Right lobe of liver (tissue), 6 donors: ENCODE data around the gene ASB15. TPM values are rescaled to one million over a fixed set of nuclear protein-coding genes. Genes with fewer than 3 reads are reported as not detected.

Experiments used
- ATAC-seq, 4 donors: fragments of 200-7000 bp; cut with Tn5 transposase; one replicate each; pipeline ENCODE4 v1.9.1; 2020; ENCODE audit warnings: mild to moderate bottlenecking in 4 of 4, moderate library complexity in 4 of 4
- DNase-seq, 3 donors: peaks; one replicate each; pipeline ENCODE4 v3.0.0-alpha.2; 2020
- H3K27ac ChIP-seq, 3 donors: fragments of 200-600 bp; one replicate each; pipeline ENCODE4 v1.8.0; 2022
- H3K27me3 ChIP-seq, 2 donors: fragments of 200-600 bp; one replicate each; pipeline ENCODE4 v1.8.0; 2022
- H3K36me3 ChIP-seq, 4 donors: fragments of 200-600 bp; sonication (generic) in 1 of 4; one replicate each; pipeline versions ENCODE4 v1.5.1 to v1.8.0; 2017 to 2022; ENCODE audit warnings: control low read depth in 1 of 4
- H3K4me1 ChIP-seq, 4 donors: fragments of 200-600 bp; sonication (generic) in 1 of 4; one replicate each; pipeline versions ENCODE4 v1.5.1 to v1.8.0; 2017 to 2022; ENCODE audit warnings: control low read depth in 1 of 4
- H3K4me3 ChIP-seq, 3 donors: fragments of 200-600 bp; one replicate each; pipeline ENCODE4 v1.8.0; 2022
- H3K9me3 ChIP-seq, 4 donors: fragments of 200-600 bp; sonication (generic) in 1 of 4; one replicate each; pipeline versions ENCODE4 v1.5.1 to v1.8.0; 2017 to 2022; ENCODE audit warnings: control low read depth in 1 of 4
- POLR2A ChIP-seq: fragments of 450-650 bp; IDR thresholded peaks from one replicate; pipeline ENCODE4 v1.6.1; 2017; ENCODE audit warnings: antibody characterized with exemption, mild to moderate bottlenecking
- WGBS: methylation state at CpG from one replicate; pipeline ENCODE4 v1.1.6; 2018; ENCODE audit warnings: low coverage, low lambda C conversion rate; ENCODE audit not compliant: insufficient coverage; ENCODE audit errors: missing lambda C conversion rate; 5-methylcytosine and 5-hydroxymethylcytosine counted together
- intact Hi-C, 2 donors: fragments of 100-400 bp; cut with DNase I; formaldehyde crosslinking; loops; one replicate each; pipeline versions ENCODE4 v1.11.2 to v1.14.1; 2022
- total RNA-seq, 6 experiments: library from RNA; depleted of rRNA in 2 of 6; stranded (reverse); fragments of >200 nt in 2 of 6; fragmentation: NEBNext Ultra II Directional in 3 of 6; extraction: Animal tissue kit (Norgen Biotek cat#: 25700) in 3 of 6; gene quantifications; one replicate each; pipeline versions ENCODE4 v1.1.0 to v1.2.4, GENCODE V29; 2016 to 2023
- TF ChIP-seq, protein P1 (sequence below), 4 donors: fragments of 200-600 bp in 3 of 4; fragments of 450-650 bp in 1 of 4; IDR thresholded peaks; one replicate each; pipeline versions ENCODE4 v1.5.1 to v1.8.0; 2016 to 2022; ENCODE audit warnings: antibody characterized with exemption in 4 of 4, mild to moderate bottlenecking in 2 of 4
- donor health status: DM: no; HTN: yes; CAD: no.
- donor health status: DM: no; HTN: no; CAD: no.
- donor health status: DM: no; HTN: no; CAD: no.
- donor health status: DM: no; HTN: yes; CAD: no.
- donor health status: DM: no; HTN: yes; CAD: no.

Gene ASB15
- total RNA-seq, 6 experiments from 2014 or later = not detected

DNA sequence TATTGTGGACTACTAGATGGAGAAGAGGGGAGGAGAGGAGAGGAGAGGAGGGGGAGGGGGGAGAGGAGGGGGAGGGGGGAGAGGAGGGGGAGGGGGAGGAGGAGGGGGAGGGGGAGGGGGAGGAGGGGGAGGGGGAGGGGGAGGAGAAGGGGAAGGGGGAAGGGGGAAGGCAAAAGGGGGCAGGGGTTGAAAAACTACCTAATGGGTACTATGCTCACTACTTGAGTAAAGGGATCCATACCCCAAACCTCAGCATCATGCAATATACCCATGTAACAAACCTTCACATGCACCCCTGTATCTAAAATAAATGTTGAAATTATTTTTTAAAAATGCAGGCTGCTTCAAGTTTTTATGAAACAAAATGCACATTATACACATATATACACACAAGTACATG, 39.0 kb downstream of the ASB15 start:
- Histone ChIP-seq H3K27ac (no peak overlapping the region), H3K27me3 (no peaks in the 10 kb centered on the region), H3K4me3 (no peak overlapping the region), H3K9me3 (no peaks in the 10 kb centered on the region), H3K4me1 (peaks cover 0 to 25% (median 7%) of the 10 kb centered on the region in 4 donors), H3K36me3 (no peaks in the 10 kb centered on the region)
- TF ChIP-seq, protein P1, sequence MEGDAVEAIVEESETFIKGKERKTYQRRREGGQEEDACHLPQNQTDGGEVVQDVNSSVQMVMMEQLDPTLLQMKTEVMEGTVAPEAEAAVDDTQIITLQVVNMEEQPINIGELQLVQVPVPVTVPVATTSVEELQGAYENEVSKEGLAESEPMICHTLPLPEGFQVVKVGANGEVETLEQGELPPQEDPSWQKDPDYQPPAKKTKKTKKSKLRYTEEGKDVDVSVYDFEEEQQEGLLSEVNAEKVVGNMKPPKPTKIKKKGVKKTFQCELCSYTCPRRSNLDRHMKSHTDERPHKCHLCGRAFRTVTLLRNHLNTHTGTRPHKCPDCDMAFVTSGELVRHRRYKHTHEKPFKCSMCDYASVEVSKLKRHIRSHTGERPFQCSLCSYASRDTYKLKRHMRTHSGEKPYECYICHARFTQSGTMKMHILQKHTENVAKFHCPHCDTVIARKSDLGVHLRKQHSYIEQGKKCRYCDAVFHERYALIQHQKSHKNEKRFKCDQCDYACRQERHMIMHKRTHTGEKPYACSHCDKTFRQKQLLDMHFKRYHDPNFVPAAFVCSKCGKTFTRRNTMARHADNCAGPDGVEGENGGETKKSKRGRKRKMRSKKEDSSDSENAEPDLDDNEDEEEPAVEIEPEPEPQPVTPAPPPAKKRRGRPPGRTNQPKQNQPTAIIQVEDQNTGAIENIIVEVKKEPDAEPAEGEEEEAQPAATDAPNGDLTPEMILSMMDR (IDR thresholded peaks at IDR 0.05) = no peak
- TF ChIP-seq POLR2A = no peak
- DNase-seq (no peak), ATAC-seq (no peak)
- intact Hi-C loops = no loop called here

DNA sequence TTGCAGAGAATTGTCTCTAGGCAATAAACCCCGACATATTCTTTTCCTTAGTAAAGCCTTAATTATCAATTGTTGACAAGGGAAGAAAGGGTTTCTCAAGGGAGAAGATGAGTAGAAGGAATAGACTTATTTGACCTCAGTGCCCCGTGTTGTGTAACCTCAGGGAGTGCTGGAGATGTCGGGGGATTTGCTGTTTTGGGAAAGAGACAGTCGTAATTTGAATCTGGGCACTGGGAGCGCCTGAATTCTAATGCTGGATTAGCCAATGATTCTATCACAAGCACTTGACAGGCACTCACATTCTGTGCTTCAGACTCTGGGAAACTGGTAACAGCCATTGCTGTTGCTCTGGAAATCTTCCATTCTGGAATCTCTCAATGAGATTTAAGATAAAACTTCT, 40.3 kb downstream of the ASB15 start:
- H3K4me1 ChIP-seq = peaks cover 0 to 25% (median 7%) of the 10 kb centered on the region in 4 donors
- ATAC-seq (no peak), DNase-seq (no peak)
- no peak overlapping the region for H3K27ac ChIP-seq
- H3K27me3 ChIP-seq = no peaks in the 10 kb centered on the region
- intact Hi-C loops = no loop called here
- WGBS = 77% methylated on average over 4 of the region's 5 CpGs
- TF ChIP-seq POLR2A = no peak
- TF ChIP-seq, protein P1 (IDR thresholded peaks at IDR 0.05) = no peak
- no peaks in the 10 kb centered on the region for H3K9me3 ChIP-seq
- H3K36me3 ChIP-seq = no peaks in the 10 kb centered on the region
- no peak overlapping the region for H3K4me3 ChIP-seq

DNA sequence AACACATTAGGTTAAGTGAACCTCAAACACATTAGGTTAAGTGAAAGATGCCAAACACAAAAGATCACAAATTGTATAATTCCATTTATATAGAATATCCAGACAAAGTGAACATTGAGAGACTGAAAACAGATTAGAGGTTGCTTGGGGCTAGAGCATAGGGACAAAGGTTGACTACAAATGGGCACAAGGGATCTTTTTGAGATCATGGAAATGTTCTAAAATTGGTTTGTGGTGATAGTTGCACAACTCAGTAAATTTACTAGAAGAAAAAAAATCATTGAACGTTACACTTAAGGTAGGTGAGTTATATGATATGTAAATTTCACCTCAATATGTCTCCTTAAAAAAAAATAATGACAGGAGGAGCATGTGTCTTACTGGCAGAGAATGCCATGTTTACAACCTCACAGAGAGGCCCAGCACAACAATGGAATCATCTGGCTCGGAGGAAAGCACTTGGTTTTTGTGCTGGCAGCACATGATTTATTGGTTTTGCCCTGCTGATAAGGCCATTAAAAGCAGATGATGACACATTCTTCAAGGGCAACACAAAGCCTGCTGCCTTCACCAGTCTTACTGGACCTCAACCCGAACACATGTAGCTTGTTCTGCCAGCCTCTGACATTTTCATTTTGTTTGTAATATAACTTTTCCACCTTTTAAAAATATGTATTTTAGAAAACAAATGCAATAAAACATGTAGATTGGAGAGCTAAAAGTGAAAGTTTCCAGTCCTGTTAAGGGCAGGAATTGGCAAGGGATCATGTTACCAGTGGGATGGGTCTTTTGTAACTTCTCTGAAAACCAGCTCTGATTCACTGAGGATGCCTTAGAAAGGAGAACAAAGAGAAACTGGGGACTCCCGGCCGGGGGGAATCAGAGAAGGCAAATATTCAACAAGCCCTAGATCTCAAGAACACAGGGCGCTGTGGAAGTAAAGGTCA, 42.1 kb downstream of the ASB15 start:
- 10% methylated on average over 6 of the region's 6 CpGs for WGBS
- intact Hi-C loops = no loop called here
- no peaks in the 10 kb centered on the region for H3K36me3 ChIP-seq
- H3K9me3 ChIP-seq = no peaks in the 10 kb centered on the region
- no peak for DNase-seq
- peaks cover 0 to 25% (median 7%) of the 10 kb centered on the region in 4 donors for H3K4me1 ChIP-seq
- no peaks in the 10 kb centered on the region for H3K27me3 ChIP-seq
- TF ChIP-seq, protein P1 (IDR thresholded peaks at IDR 0.05) = no peak
- TF ChIP-seq POLR2A = no peak
- H3K27ac ChIP-seq = peak overlapping the region; percentile 36 to 78 (median 51)
- H3K4me3 ChIP-seq = no peak overlapping the region
- ATAC-seq = peak; percentile 65 to 83 (median 80)

DNA sequence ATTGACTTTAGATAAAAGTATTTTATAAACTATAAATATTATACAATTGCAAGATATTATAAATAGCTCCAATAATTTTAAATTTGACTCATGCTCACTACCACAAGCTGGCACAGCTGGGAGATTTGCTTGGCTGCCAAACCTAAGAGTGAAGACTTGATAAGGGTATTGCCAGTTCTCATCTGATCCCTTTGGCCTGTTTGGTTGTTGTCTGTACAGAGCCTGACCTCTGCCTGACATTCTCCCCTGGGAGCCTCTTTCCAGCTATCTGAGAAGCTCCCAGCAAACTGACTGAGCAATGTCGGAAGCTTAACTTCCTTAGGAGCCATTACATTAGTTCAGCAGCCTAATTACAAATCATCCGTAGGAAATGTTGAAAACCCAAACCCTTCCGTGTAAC, 43.9 kb downstream of the ASB15 start:
- no peaks in the 10 kb centered on the region for H3K27me3 ChIP-seq
- peaks cover 0 to 25% (median 7%) of the 10 kb centered on the region in 4 donors for H3K4me1 ChIP-seq
- ATAC-seq (peak; percentile 83 to 93 (median 87)), DNase-seq (peak; percentile 40 to 75 (median 63))
- 32% methylated on average over 3 of the region's 3 CpGs for WGBS
- no peaks in the 10 kb centered on the region for H3K36me3 ChIP-seq
- H3K27ac ChIP-seq = peak overlapping the region in 2 of 3 donors; percentile 56 to 78
- TF ChIP-seq, protein P1 (IDR thresholded peaks at IDR 0.05) = no peak
- TF ChIP-seq POLR2A = no peak
- no peak overlapping the region for H3K4me3 ChIP-seq
- intact Hi-C loops = no loop called here
- H3K9me3 ChIP-seq = no peaks in the 10 kb centered on the region
